ENCODE data around the gene TRIM44. TPM values are rescaled to one million over a fixed set of nuclear protein-coding genes. Genes with fewer than 3 reads are reported as not detected.

The TRIM44 gene
- total and polyA plus RNA-seq, 4 experiments from 2014 or later: 34.7 to 53.1 (median 48.7) TPM

DNA sequence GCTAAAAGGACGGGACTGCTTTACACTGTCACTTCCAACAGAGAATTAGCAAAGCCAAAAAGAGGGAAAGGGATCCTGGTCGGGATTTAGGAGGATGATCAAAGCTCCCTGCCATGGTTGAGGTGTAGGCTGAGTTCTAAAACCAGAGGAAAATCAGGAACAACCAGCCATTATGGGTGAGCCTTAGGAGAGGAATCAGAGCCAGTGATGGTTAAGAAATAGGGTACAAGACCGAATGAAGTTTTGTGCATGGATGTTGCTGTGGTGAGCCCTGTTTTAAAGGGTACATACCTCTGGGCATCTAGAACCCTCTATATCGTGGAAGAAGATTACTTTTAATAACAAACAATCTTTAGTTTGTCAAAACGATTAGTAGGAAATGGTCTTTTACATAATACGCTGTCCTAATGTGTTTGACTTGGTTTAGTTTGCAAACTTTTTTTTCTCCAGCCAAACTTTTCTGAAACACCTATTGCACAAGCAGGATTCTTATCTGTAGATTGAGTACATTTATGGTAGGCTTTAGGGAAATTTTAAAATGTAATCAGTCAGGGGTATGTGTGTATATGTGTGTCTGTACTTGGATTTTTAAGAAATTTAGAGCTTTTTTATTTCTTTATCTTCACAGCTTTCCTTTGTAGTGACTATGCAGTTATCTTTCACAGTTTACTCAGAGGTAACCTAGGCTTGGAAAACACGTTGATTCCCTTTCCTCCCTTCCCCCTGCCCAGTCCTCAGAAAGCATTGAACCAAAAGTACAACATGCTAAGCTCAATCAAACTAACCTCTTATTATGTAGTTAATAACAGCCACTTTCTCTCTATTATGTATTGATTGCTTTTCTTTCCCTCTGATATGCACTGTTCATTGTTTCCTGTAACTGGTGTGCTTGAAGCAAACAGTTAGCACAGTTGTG is 26.8 kb downstream of the TRIM44 start:
- no peaks in the 10 kb centered on the region for H3K27me3 Mint-ChIP-seq
- POLR2A ChIA-PET (ENCODE audit: partially characterized antibody): no interaction called here
- H3K36me3 ChIP-seq (ENCODE audit: insufficient read depth, low read length): peaks cover 14% of the 10 kb centered on the region
- no peak overlapping the region for H3K4me3 Mint-ChIP-seq
- no peak overlapping the region for H3K27ac ChIP-seq (ENCODE audit: low read depth, low read length)
- no peaks in the 10 kb centered on the region for H3K9me3 Mint-ChIP-seq
- CTCF ChIA-PET (ENCODE audit: partially characterized antibody): no interaction called here
- no peaks in the 10 kb centered on the region for H3K9me3 ChIP-seq (ENCODE audit: control insufficient read depth in 1 of 2, low read length in 2 of 2)
- H3K4me3 ChIP-seq (ENCODE audit: low read length in 2 of 2): no peak overlapping the region
- H3K4me1 Mint-ChIP-seq: peaks cover 6 to 16% (median 11%) of the 10 kb centered on the region in 4 donors
- no peaks in the 10 kb centered on the region for H3K4me1 ChIP-seq (ENCODE audit: insufficient read depth, low read length)
- H3K36me3 Mint-ChIP-seq: peaks cover 69 to 77% of the 10 kb centered on the region in 2 donors
- DNase-seq: no peak
- no peaks in the 10 kb centered on the region for H3K27me3 ChIP-seq (ENCODE audit: insufficient read depth, low read length)
- H3K27ac Mint-ChIP-seq: no peak overlapping the region
- intact Hi-C loops (cut with micrococcal nuclease): no loop called here

DNA sequence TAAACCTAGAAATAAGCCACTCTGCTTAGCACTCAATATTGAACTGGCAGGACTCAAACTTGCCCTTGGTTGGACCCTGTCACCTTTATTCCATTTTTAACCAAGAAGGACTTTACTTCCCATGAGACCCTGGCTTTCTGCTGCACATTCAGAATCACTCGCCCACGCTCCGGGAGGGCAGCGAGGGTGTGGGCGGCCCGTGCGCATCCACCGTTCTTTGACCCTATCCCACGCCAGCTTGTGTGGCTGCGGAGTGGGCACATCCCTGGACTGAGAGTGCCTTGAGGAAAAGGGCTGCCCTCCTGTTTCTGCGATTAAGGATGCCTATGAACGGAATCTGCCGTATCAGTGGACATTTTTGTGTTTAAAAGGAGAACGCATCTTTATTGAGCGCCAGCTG is 39.6 kb downstream of the TRIM44 start:
- H3K27ac ChIP-seq (ENCODE audit: low read depth, low read length): no peak overlapping the region
- intact Hi-C loops (cut with micrococcal nuclease): no loop called here
- no peaks in the 10 kb centered on the region for H3K36me3 ChIP-seq (ENCODE audit: insufficient read depth, low read length)
- POLR2A ChIA-PET (ENCODE audit: partially characterized antibody): no interaction called here
- H3K27me3 ChIP-seq (ENCODE audit: insufficient read depth, low read length): no peaks in the 10 kb centered on the region
- H3K4me1 Mint-ChIP-seq: peaks cover 0 to 3% (median 1%) of the 10 kb centered on the region in 4 donors
- CTCF ChIA-PET (ENCODE audit: partially characterized antibody): no interaction called here
- H3K4me3 Mint-ChIP-seq: no peak overlapping the region
- peaks cover 11 to 24% of the 10 kb centered on the region in 2 donors for H3K36me3 Mint-ChIP-seq
- H3K27me3 Mint-ChIP-seq: no peaks in the 10 kb centered on the region
- no peak for DNase-seq
- no peaks in the 10 kb centered on the region for H3K9me3 ChIP-seq (ENCODE audit: control insufficient read depth in 1 of 2, low read length in 2 of 2)
- no peaks in the 10 kb centered on the region for H3K4me1 ChIP-seq (ENCODE audit: insufficient read depth, low read length)
- H3K4me3 ChIP-seq (ENCODE audit: low read length in 2 of 2): no peak overlapping the region
- H3K9me3 Mint-ChIP-seq: peaks cover 0 to 3% (median 0%) of the 10 kb centered on the region in 8 donors
- H3K27ac Mint-ChIP-seq: no peak overlapping the region

DNA sequence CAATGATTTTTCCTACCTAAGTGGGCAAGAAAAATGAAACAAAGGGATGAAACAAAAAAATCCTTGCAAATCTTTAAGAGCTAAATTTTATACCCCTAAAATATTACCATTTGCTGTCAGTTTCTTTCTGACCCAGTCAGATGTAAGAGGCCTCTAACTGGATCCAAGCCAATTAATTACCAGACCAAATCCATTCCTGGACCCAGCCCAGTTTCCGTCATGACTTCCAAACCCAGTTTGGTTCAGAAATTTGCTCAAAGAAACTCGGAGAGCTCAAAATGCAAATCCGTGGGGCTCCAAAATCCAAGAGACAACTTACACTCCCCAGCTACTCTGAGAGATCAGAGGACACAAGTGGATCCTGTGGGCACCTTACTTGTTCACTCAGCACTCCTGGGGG is 46.8 kb downstream of the TRIM44 start:
- Histone ChIP-seq H3K4me1 (ENCODE audit: insufficient read depth, low read length) (no peaks in the 10 kb centered on the region), H3K36me3 (ENCODE audit: insufficient read depth, low read length) (no peaks in the 10 kb centered on the region), H3K27me3 (ENCODE audit: insufficient read depth, low read length) (no peaks in the 10 kb centered on the region), H3K27ac (ENCODE audit: low read depth, low read length) (no peak overlapping the region), H3K9me3 (ENCODE audit: control insufficient read depth in 1 of 2, low read length in 2 of 2) (no peaks in the 10 kb centered on the region), H3K4me3 (ENCODE audit: low read length in 2 of 2) (no peak overlapping the region)
- intact Hi-C loops (cut with micrococcal nuclease): no loop called here
- POLR2A ChIA-PET (ENCODE audit: partially characterized antibody): no interaction called here
- Mint-ChIP-seq H3K27ac (no peak overlapping the region), H3K9me3 (peaks cover 0 to 4% (median 0%) of the 10 kb centered on the region in 8 donors), H3K4me1 (peaks cover 0 to 11% (median 5%) of the 10 kb centered on the region in 4 donors), H3K4me3 (no peak overlapping the region), H3K27me3 (no peaks in the 10 kb centered on the region), H3K36me3 (peaks cover 0 to 10% of the 10 kb centered on the region in 2 donors)
- DNase-seq: no peak
- CTCF ChIA-PET (ENCODE audit: partially characterized antibody): no interaction called here

DNA sequence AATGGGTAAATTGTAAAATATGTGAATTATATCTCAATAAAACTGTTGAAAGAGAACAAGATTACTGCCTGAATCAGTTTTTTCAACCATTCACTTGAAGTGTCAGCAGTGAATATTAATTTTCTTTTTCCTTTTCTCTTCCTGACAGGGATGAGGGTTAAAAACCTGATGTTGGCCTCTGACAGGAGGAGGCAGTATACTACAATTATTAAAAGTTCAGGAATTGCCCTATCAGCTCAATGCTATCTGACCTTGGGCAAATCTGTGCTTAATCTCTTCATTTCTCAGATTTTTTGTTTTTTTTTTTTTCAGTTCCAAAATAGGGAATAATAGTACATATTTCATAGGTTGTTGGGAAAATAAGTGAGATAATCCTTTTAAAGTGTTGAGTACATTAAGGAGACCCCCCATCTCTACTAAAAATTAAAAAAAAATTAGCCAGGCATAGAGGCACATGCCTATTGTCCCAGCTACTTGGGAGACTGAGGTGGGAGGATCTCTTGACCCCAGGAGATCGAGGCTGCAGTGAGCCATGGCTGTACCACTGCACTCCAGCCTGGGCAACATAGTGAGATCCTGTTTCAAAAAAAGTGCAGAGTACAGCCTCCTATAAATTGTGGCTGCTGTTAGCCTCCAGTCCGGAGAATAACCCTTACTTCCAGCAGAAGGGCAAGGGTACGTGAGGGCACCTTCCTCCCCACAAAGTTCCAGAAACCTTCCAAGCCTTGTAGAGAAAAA is 48.8 kb downstream of the TRIM44 start:
- Histone ChIP-seq H3K27me3 (ENCODE audit: insufficient read depth, low read length) (no peaks in the 10 kb centered on the region), H3K27ac (ENCODE audit: low read depth, low read length) (no peak overlapping the region), H3K36me3 (ENCODE audit: insufficient read depth, low read length) (no peaks in the 10 kb centered on the region), H3K4me1 (ENCODE audit: insufficient read depth, low read length) (peaks cover under 1% of the 10 kb centered on the region), H3K4me3 (ENCODE audit: low read length in 2 of 2) (no peak overlapping the region), H3K9me3 (ENCODE audit: control insufficient read depth in 1 of 2, low read length in 2 of 2) (no peaks in the 10 kb centered on the region)
- Mint-ChIP-seq H3K27ac (no peak overlapping the region), H3K4me1 (peaks cover 14 to 25% (median 19%) of the 10 kb centered on the region in 4 donors), H3K9me3 (peaks cover 0 to 10% (median 5%) of the 10 kb centered on the region in 8 donors), H3K4me3 (no peak overlapping the region), H3K27me3 (no peaks in the 10 kb centered on the region), H3K36me3 (peaks cover 4 to 22% of the 10 kb centered on the region in 2 donors)
- ChIA-PET POLR2A (ENCODE audit: partially characterized antibody) (no interaction called here), CTCF (ENCODE audit: partially characterized antibody) (no interaction called here)
- intact Hi-C loops (cut with micrococcal nuclease): no loop called here
- no peak for DNase-seq

DNA sequence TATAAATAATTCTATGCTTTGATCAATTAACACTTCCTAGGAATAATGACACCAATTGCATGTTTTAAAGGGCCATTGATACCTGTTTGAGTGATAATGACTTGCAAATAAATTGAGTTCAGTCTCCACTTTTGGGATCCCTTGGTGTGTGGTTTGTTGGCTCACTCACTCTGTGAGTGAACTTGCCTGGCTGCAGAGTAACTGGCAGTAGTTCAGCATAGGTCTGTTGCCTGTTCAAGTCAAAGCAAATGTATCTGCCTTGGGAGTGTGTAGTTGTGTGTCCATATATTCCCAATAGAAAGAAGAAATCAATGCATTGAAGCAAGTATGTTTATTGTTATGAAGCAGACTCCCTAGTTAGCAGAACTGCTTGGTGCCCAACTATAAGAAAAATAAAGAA is 49.3 kb downstream of the TRIM44 start:
- Mint-ChIP-seq H3K9me3 (peaks cover 0 to 10% (median 5%) of the 10 kb centered on the region in 8 donors), H3K4me1 (peaks cover 19 to 28% (median 23%) of the 10 kb centered on the region in 4 donors), H3K36me3 (peaks cover 7 to 24% of the 10 kb centered on the region in 2 donors), H3K27ac (no peak overlapping the region), H3K27me3 (no peaks in the 10 kb centered on the region), H3K4me3 (no peak overlapping the region)
- H3K36me3 ChIP-seq (ENCODE audit: insufficient read depth, low read length): no peaks in the 10 kb centered on the region
- ChIA-PET POLR2A (ENCODE audit: partially characterized antibody) (no interaction called here), CTCF (ENCODE audit: partially characterized antibody) (no interaction called here)
- no peaks in the 10 kb centered on the region for H3K9me3 ChIP-seq (ENCODE audit: control insufficient read depth in 1 of 2, low read length in 2 of 2)
- no peak overlapping the region for H3K4me3 ChIP-seq (ENCODE audit: low read length in 2 of 2)
- H3K4me1 ChIP-seq (ENCODE audit: insufficient read depth, low read length): peaks cover 7% of the 10 kb centered on the region
- no peak overlapping the region for H3K27ac ChIP-seq (ENCODE audit: low read depth, low read length)
- intact Hi-C loops (cut with micrococcal nuclease): no loop called here
- no peaks in the 10 kb centered on the region for H3K27me3 ChIP-seq (ENCODE audit: insufficient read depth, low read length)
- no peak for DNase-seq

DNA sequence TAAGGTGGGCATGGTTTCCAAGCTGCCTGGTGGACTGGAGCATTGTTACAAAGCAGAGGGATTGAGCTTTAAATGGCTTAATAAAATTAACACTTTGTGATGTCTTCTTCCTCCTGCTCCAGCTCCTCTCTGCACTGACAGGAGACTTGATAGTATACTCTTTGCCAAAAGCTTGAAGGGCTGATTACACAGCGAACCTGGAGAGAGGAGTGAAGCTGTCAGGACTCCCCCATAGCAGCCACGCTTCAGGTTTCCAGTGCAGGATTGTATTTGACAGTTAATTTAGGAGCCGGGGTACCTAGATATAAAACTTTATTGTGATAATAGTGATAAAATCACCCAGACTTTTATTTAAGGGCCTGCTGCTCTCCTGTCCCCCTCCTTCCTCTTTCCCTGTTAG is 50.0 kb downstream of the TRIM44 start:
- Histone ChIP-seq H3K36me3 (ENCODE audit: insufficient read depth, low read length) (no peaks in the 10 kb centered on the region), H3K4me1 (ENCODE audit: insufficient read depth, low read length) (peaks cover 7% of the 10 kb centered on the region), H3K9me3 (ENCODE audit: control insufficient read depth in 1 of 2, low read length in 2 of 2) (no peaks in the 10 kb centered on the region), H3K27me3 (ENCODE audit: insufficient read depth, low read length) (no peaks in the 10 kb centered on the region), H3K27ac (ENCODE audit: low read depth, low read length) (no peak overlapping the region), H3K4me3 (ENCODE audit: low read length in 2 of 2) (no peak overlapping the region)
- intact Hi-C loops (cut with micrococcal nuclease): no loop called here
- Mint-ChIP-seq H3K36me3 (peaks cover 8 to 26% of the 10 kb centered on the region in 2 donors), H3K27me3 (no peaks in the 10 kb centered on the region), H3K4me1 (peaks cover 25 to 31% (median 28%) of the 10 kb centered on the region in 4 donors), H3K27ac (peak overlapping the region in 1 of 7 donors; percentile 10), H3K9me3 (peaks cover 0 to 10% (median 5%) of the 10 kb centered on the region in 8 donors), H3K4me3 (no peak overlapping the region)
- POLR2A ChIA-PET (ENCODE audit: partially characterized antibody): no interaction called here
- CTCF ChIA-PET (ENCODE audit: partially characterized antibody): no interaction called here
- DNase-seq: no peak

DNA sequence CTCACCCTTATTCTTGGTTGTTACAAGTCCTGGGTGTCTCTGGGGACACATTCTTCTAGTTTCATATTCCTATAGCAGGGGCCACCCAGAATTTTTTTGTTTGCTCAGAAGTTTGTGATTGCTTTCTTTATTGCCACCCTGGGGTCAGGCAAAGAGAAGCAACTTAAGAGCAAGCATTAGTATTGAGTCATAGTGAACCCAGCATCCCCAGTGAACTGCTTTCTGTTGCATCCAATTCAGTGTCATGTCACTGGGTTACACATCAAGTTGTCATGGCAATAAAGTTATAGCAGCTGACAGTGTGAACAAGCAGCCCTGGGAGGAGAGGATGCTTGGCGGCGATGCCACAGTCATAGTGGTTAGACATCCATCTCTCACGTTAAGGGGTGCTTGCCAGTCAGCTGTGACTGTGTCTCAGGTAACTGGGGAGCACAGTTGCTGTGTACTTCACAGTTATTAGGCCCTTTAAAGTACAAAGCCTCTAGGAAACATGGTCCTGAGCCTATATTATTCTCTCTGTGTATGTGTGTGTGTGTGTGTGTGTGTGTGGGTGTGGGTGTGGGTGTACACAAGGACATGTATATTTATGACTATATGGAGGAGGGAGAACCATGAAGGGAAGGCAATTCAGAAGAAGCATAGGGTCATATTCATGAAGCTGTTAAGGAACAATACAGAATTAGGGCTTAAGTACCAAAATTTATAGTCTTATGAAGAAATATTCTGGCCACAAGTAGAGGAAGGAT is 52.5 kb downstream of the TRIM44 start:
- no peak for DNase-seq
- ChIA-PET CTCF (ENCODE audit: partially characterized antibody) (no interaction called here), POLR2A (ENCODE audit: partially characterized antibody) (no interaction called here)
- Mint-ChIP-seq H3K27me3 (no peaks in the 10 kb centered on the region), H3K9me3 (peaks cover 0 to 10% (median 5%) of the 10 kb centered on the region in 8 donors), H3K4me1 (peaks cover 34 to 48% (median 39%) of the 10 kb centered on the region in 4 donors), H3K4me3 (peak overlapping the region in 1 of 8 donors; percentile 31), H3K27ac (peak overlapping the region in 2 of 7 donors; percentile 53 to 68), H3K36me3 (peaks cover 8 to 26% of the 10 kb centered on the region in 2 donors)
- intact Hi-C loops (cut with micrococcal nuclease): no loop called here
- Histone ChIP-seq H3K36me3 (ENCODE audit: insufficient read depth, low read length) (no peaks in the 10 kb centered on the region), H3K4me3 (ENCODE audit: low read length in 2 of 2) (no peak overlapping the region), H3K9me3 (ENCODE audit: control insufficient read depth in 1 of 2, low read length in 2 of 2) (no peaks in the 10 kb centered on the region), H3K27ac (ENCODE audit: low read depth, low read length) (no peak overlapping the region), H3K27me3 (ENCODE audit: insufficient read depth, low read length) (no peaks in the 10 kb centered on the region), H3K4me1 (ENCODE audit: insufficient read depth, low read length) (peaks cover 7% of the 10 kb centered on the region)
